Panc1 (cell line): Measurements from ENCODE around the gene TIMM13. TPM values are rescaled to one million over a fixed set of nuclear protein-coding genes. Genes with fewer than 3 reads are reported as not detected.

Experiments used
- ATAC-seq: fragments of 200-7000 bp; cut with Tn5 transposase; 2 replicates; pipeline ENCODE4 v1.9.1; 2020; ENCODE audit warnings: mild to moderate bottlenecking, moderate library complexity
- BruUV-seq: library from RNA; stranded (reverse); fragments of 400-500 nt; replicated peaks from 2 replicates; lab custom pipeline; 2021; lab: Mats Ljungman, UMichigan
- CTCF ChIA-PET: fragments of 300-600 bp; sonication (Branson Sonifier 250); formaldehyde crosslinking; loops from one replicate; lab custom pipeline; 2022; ENCODE audit warnings: antibody characterized with exemption; lab: Charles Lee
- POLR2A ChIA-PET: fragments of 300-600 bp; sonication (Branson Sonifier 250); formaldehyde crosslinking; loops from one replicate; lab custom pipeline; 2022; ENCODE audit warnings: antibody characterized with exemption; lab: Charles Lee
- DNase-seq: peaks from one replicate; pipeline ENCODE4 v3.0.0-alpha.2; 2010; ENCODE audit warnings: low read depth, low spot score
- H3K27ac ChIP-seq: 2 replicates; pipeline ENCODE4 v1.5.1; 2011; ENCODE audit warnings: mild to moderate bottlenecking, low read length, inconsistent platforms
- H3K27me3 ChIP-seq: fragments of 200-500 bp; sonication (Bioruptor generic); 2 replicates; pipeline ENCODE4 v1.6.0; 2014; ENCODE audit warnings: low read length, inconsistent platforms; ENCODE audit not compliant: control insufficient read depth, insufficient read depth
- H3K36me3 ChIP-seq: fragments of 200-500 bp; sonication (Bioruptor generic); 2 replicates; pipeline ENCODE4 v1.5.1; 2014; ENCODE audit warnings: inconsistent platforms, mild to moderate bottlenecking, low read length, moderate library complexity; ENCODE audit not compliant: control insufficient read depth, insufficient read depth
- H3K4me1 ChIP-seq: 2 replicates; pipeline ENCODE4 v1.5.1; 2011; ENCODE audit warnings: inconsistent platforms, mild to moderate bottlenecking, low read length, moderate library complexity; ENCODE audit not compliant: control insufficient read depth, insufficient read depth
- H3K4me3 ChIP-seq, 2 experiments: 2 replicates each; pipeline ENCODE4 v1.5.1; 2011 to 2012; ENCODE audit warnings: low read depth in 2 of 2, low read length in 2 of 2, mild to moderate bottlenecking in 2 of 2, inconsistent platforms in 1 of 2, moderate library complexity in 1 of 2
- H3K9me3 ChIP-seq: fragments of 200-500 bp; sonication (Bioruptor generic); 2 replicates; pipeline ENCODE4 v1.5.1; 2014; ENCODE audit warnings: low read depth, mild to moderate bottlenecking, inconsistent platforms, low read length, moderate library complexity; ENCODE audit not compliant: control insufficient read depth, insufficient read depth
- CTCF ChIP-seq: fragments of 450-650 bp; IDR thresholded peaks from 2 replicates; pipeline ENCODE4 v1.5.1; 2017; ENCODE audit warnings: mild to moderate bottlenecking
- POLR2AphosphoS5 ChIP-seq: IDR thresholded peaks from 2 replicates; pipeline ENCODE4 v1.6.1; 2012; ENCODE audit warnings: mild to moderate bottlenecking, low read depth, low read length, moderate library complexity
- REST ChIP-seq, 2 experiments: IDR thresholded peaks; 2 replicates each; pipeline ENCODE4 v1.6.1; 2011 to 2012; ENCODE audit warnings: low read depth in 2 of 2, control low read depth in 1 of 2, low read length in 1 of 2, mild to moderate bottlenecking in 1 of 2, moderate library complexity in 1 of 2; ENCODE audit not compliant: insufficient read depth in 1 of 2
- SIN3A ChIP-seq: IDR thresholded peaks from 2 replicates; pipeline ENCODE4 v1.6.1; 2012; ENCODE audit warnings: low read depth, mild to moderate bottlenecking, low read length, moderate library complexity, borderline replicate concordance; ENCODE audit not compliant: insufficient read depth
- TCF7L2 ChIP-seq: IDR thresholded peaks from 2 replicates; pipeline ENCODE4 v1.6.1; 2011; ENCODE audit warnings: mild to moderate bottlenecking, low read depth, low read length, inconsistent platforms
- in situ Hi-C: cut with HindIII; loops from 2 replicates; pipeline ENCODE4 v1.10.0; 2016; ENCODE audit warnings: low sequenced_read_pairs, low pct_unique_long_range_greater_than_20kb
- intact Hi-C: fragments of 100-400 bp; cut with micrococcal nuclease; formaldehyde crosslinking; loops from one replicate; pipeline ENCODE4 v1.10.0; 2022; ENCODE audit not compliant: unreplicated experiment
- total RNA-seq: library from RNA; stranded (reverse); gene quantifications from one replicate; pipeline ENCODE4 v1.2.1, GENCODE V29; 2021; ENCODE audit not compliant: unreplicated experiment

TIMM13 gene
- total RNA-seq, 1 experiment from 2014 or later = 128 TPM

- H3K9me3 ChIP-seq = no peaks in the 10 kb centered on the region
- in situ Hi-C loops = no loop called here
- no peaks in the 10 kb centered on the region for H3K36me3 ChIP-seq
- TF ChIP-seq POLR2AphosphoS5 = no peak
- TF ChIP-seq CTCF = no peak
- TF ChIP-seq SIN3A = no peak
- no peak for TF ChIP-seq TCF7L2
- TF ChIP-seq REST (IDR thresholded peaks at IDR 0.05; ENCODE audit: insufficient read depth in 1 of 2, low read depth in 2 of 2, low read length in 1 of 2) = no peak
- no peak overlapping the region for H3K27ac ChIP-seq
- POLR2A ChIA-PET = interaction anchor here (0.6 to 0.7 kb wide), 2 partner anchors 18 to 31 kb away, joined by 4 to 6 read pairs; no protein-coding TSS in a partner anchor
- ATAC-seq = peak; percentile 38
- H3K27me3 ChIP-seq = no peaks in the 10 kb centered on the region
- BruUV-seq = no TSS peak
- no peak overlapping the region for H3K4me3 ChIP-seq
- no peak for DNase-seq
- H3K4me1 ChIP-seq = no peaks in the 10 kb centered on the region
- intact Hi-C loops = no loop called here
- CTCF ChIA-PET = no interaction called here
These were observed 10.9 kb downstream of the TIMM13 start for GRCh38 chr19:2416321-2417097.

GRCh38 chr19:2415973-2416319 lies 11.4 kb downstream of the TIMM13 start:
- DNase-seq = no peak
- Histone ChIP-seq H3K27ac (no peak overlapping the region), H3K4me1 (no peaks in the 10 kb centered on the region), H3K27me3 (no peaks in the 10 kb centered on the region), H3K36me3 (no peaks in the 10 kb centered on the region), H3K4me3 (no peak overlapping the region), H3K9me3 (no peaks in the 10 kb centered on the region)
- ATAC-seq = no peak
- no peak for TF ChIP-seq REST (IDR thresholded peaks at IDR 0.05; ENCODE audit: insufficient read depth in 1 of 2, low read depth in 2 of 2, low read length in 1 of 2)
- no peak for TF ChIP-seq POLR2AphosphoS5
- TF ChIP-seq CTCF = no peak
- no peak for TF ChIP-seq SIN3A
- no peak for TF ChIP-seq TCF7L2
- BruUV-seq = no TSS peak
- in situ Hi-C loops = no loop called here
- POLR2A ChIA-PET = no interaction called here
- intact Hi-C loops = no loop called here
- CTCF ChIA-PET = no interaction called here
